ENCODE results near the gene MAP3K20. TPM values are rescaled to one million over a fixed set of nuclear protein-coding genes. Genes with fewer than 3 reads are reported as not detected.

The MAP3K20 gene
- total and polyA plus RNA-seq, 2 of the 4 experiments (the other 2 are of a cell fraction) = 27.5 to 84.4 TPM

DNA sequence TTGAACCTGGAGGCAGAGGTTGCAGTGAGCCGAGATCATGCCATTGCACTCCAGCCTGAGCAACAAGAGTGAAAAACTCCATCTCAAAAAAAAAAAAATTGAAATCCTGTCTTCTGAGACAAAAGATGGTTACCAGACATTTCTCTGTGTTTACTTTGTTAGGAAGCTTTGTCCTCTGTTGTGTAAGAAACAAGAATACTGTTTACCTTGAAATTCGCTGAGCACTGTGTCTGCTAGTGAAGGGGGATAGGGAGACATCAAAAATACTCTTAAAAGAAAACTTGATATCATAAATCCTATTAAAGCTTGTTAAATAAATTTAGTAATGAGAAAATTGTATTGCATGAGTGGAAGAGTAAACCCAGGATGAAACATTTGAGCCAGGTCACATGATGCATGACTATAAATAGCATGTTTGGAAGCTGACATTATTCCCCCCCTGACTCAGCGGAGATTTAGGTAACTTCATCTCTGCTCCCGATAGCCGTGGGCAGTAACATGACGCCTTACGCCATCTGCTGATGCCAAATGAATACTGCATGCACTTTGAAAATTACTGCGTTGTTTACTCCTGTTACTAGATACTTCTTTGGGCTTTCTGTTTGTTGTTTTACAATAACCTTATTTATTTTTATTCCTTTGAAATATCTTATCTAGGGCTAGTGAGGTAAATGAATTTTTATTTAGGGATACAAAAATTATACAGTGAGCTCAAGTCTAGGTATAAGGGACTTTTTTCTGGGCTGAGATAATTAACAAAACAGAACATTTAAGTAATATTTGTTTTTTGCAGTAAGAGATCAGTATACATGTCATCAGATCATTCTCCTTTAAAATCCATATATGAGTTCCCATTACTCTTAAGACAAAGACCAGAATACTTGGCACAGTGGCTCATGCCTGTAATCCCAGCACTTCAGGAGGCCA is 134.9 kb downstream of the MAP3K20 start:
- Histone ChIP-seq H3K4me2 (ENCODE audit: low read depth, low read length) (peak overlapping the region; percentile 27; the same call in 1 of the 2 replicates), H4K8ac (ENCODE audit: low read depth in 2 of 2, low read length in 2 of 2) (peak overlapping the region in 1 of 2 experiments; percentile 17; a peak in 2 of 4 replicates), H3K23ac (ENCODE audit: low read depth, low read length) (no peak overlapping the region), H2AFZ (replicated peaks; ENCODE audit: low read length, poor library complexity) (no peak overlapping the region), H3K18ac (ENCODE audit: low read depth, low read length) (peak overlapping the region; percentile 25), H3K56ac (ENCODE audit: extremely low read depth, insufficient read depth, low read length) (no peak overlapping the region; the same call in 1 of the 2 replicates), H4K5ac (ENCODE audit: low read depth, low read length) (peak overlapping the region; percentile 57; the same call in 1 of the 2 replicates), H3K27ac (ENCODE audit: insufficient read depth, low read length) (peak overlapping the region; percentile 36; the same call in 1 of the 2 replicates), H4K20me1 (ENCODE audit: insufficient read depth, low read length) (no peaks in the 10 kb centered on the region), H3K4me1 (ENCODE audit: control insufficient read depth, insufficient read depth, low read length) (peaks cover 2% of the 10 kb centered on the region; the same call in 1 of the 2 replicates), H2AK9ac (replicated peaks; ENCODE audit: low read depth, low read length, poor library complexity) (no peak overlapping the region), H3K9me1 (ENCODE audit: insufficient read depth, low read length) (peaks cover 2% of the 10 kb centered on the region; the same call in 1 of the 2 replicates), H3K4ac (ENCODE audit: low read depth, low read length) (peak overlapping the region; percentile 46), H3K9me3 (ENCODE audit: control insufficient read depth, insufficient read depth, low read length) (no peaks in the 10 kb centered on the region), H2BK5ac (ENCODE audit: low read depth, low read length, poor library complexity, severe bottlenecking) (peak overlapping the region; percentile 94), H3K27me3 (ENCODE audit: control insufficient read depth, insufficient read depth, low read length) (no peaks in the 10 kb centered on the region), H3K79me1 (ENCODE audit: low read depth in 1 of 2, low read length in 2 of 2) (peaks cover 5 to 6% of the 10 kb centered on the region in 2 experiments; a peak in 1 of 4 replicates), H2BK120ac (ENCODE audit: low read depth, low read length) (peak overlapping the region; percentile 69), H3K36me3 (ENCODE audit: control insufficient read depth, insufficient read depth, low read length) (peaks cover 10% of the 10 kb centered on the region), H4K91ac (ENCODE audit: insufficient read depth, low read depth, low read length) (no peak overlapping the region), H2AK5ac (ENCODE audit: low read depth, low read length) (peak overlapping the region; percentile 87; the same call in 1 of the 2 replicates), H3K9ac (ENCODE audit: low read depth, low read length) (no peak overlapping the region), H3K4me3 (ENCODE audit: insufficient read depth, low read depth, low read length) (no peak overlapping the region), H2BK15ac (ENCODE audit: low read depth, low read length) (no peak overlapping the region; the same call in 2 of the 3 replicates), H2BK20ac (ENCODE audit: low read depth, low read length) (peak overlapping the region; percentile 44; the same call in 1 of the 2 replicates), H3K14ac (replicated peaks; ENCODE audit: low read depth, low read length) (0 out of 2 replicates have a peak overlapping the region, but pooled peaks have one; percentile 26)
- no CpG with 5 or more reads among the region's 8 CpGs for WGBS, 2 experiments (ENCODE audit: extremely low coverage in 2 of 2, insufficient read length in 1 of 2)
- dilution Hi-C loops (cut with HindIII; ENCODE audit: low sequenced_read_pairs, unreplicated experiment) = no loop called here
- DNase-seq (peak; percentile 97), ATAC-seq (ENCODE audit: low read depth) (peak; percentile 98)
- no TSS peak for BruUV-seq (replicated peaks)
- in situ Hi-C loops (cut with MboI; ENCODE audit: low sequenced_read_pairs) = loop anchor here (5.0 kb wide), 1 partner anchor 183 kb away; no protein-coding TSS in a partner anchor
- CTCF ChIA-PET = interaction anchor here (0.6 to 4.3 kb wide), 24 partner anchors 10 to 373 kb away, joined by 3 to 51 read pairs (median 4); no protein-coding TSS in a partner anchor
- intact Hi-C loops (cut with micrococcal nuclease) = loop anchor here (1.0 to 5.0 kb wide), 4 partner anchors 130 to 403 kb away; no protein-coding TSS in a partner anchor
- POLR2A ChIA-PET (ENCODE audit: unreplicated experiment) = no interaction called here
- TF ChIP-seq, protein P1, sequence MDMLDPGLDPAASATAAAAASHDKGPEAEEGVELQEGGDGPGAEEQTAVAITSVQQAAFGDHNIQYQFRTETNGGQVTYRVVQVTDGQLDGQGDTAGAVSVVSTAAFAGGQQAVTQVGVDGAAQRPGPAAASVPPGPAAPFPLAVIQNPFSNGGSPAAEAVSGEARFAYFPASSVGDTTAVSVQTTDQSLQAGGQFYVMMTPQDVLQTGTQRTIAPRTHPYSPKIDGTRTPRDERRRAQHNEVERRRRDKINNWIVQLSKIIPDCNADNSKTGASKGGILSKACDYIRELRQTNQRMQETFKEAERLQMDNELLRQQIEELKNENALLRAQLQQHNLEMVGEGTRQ (IDR thresholded peaks at IDR 0.05; ENCODE audit: low read depth, low read length) = peak; percentile 97
- TF ChIP-seq RAD21 (IDR thresholded peaks at IDR 0.05; ENCODE audit: low read length) (peak; percentile 99), POLR2A (IDR thresholded peaks at IDR 0.05; ENCODE audit: low read depth, low read length) (0 out of 2 replicates have a peak, but pooled peaks have one; percentile 30), BHLHE40 (IDR thresholded peaks at IDR 0.05; ENCODE audit: low read depth, low read length) (peak; percentile 72), SMC3 (IDR thresholded peaks at IDR 0.05; ENCODE audit: low read depth, low read length) (peak; percentile 100), RCOR1 (IDR thresholded peaks at IDR 0.05; ENCODE audit: insufficient replicate concordance, low read length) (no peak), CEBPB (IDR thresholded peaks at IDR 0.05; ENCODE audit: low read depth, low read length) (peak; percentile 39; the same call in 1 of the 2 replicates), FOS (IDR thresholded peaks at IDR 0.05; ENCODE audit: low read depth, low read length) (peak; percentile 43; the same call in 1 of the 2 replicates), MXI1 (IDR thresholded peaks at IDR 0.05; ENCODE audit: borderline replicate concordance, low read depth, low read length) (no peak), RFX5 (IDR thresholded peaks at IDR 0.05; ENCODE audit: low read depth, low read length) (no peak; the same call in 1 of the 2 replicates)
- TF ChIP-seq, protein P2, sequence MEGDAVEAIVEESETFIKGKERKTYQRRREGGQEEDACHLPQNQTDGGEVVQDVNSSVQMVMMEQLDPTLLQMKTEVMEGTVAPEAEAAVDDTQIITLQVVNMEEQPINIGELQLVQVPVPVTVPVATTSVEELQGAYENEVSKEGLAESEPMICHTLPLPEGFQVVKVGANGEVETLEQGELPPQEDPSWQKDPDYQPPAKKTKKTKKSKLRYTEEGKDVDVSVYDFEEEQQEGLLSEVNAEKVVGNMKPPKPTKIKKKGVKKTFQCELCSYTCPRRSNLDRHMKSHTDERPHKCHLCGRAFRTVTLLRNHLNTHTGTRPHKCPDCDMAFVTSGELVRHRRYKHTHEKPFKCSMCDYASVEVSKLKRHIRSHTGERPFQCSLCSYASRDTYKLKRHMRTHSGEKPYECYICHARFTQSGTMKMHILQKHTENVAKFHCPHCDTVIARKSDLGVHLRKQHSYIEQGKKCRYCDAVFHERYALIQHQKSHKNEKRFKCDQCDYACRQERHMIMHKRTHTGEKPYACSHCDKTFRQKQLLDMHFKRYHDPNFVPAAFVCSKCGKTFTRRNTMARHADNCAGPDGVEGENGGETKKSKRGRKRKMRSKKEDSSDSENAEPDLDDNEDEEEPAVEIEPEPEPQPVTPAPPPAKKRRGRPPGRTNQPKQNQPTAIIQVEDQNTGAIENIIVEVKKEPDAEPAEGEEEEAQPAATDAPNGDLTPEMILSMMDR (conservative IDR thresholded peaks at IDR 0.05; ENCODE audit: low read depth, low read length) = peak; percentile 97
- TF ChIP-seq, protein P3, sequence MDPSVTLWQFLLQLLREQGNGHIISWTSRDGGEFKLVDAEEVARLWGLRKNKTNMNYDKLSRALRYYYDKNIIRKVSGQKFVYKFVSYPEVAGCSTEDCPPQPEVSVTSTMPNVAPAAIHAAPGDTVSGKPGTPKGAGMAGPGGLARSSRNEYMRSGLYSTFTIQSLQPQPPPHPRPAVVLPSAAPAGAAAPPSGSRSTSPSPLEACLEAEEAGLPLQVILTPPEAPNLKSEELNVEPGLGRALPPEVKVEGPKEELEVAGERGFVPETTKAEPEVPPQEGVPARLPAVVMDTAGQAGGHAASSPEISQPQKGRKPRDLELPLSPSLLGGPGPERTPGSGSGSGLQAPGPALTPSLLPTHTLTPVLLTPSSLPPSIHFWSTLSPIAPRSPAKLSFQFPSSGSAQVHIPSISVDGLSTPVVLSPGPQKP (IDR thresholded peaks at IDR 0.05; ENCODE audit: borderline replicate concordance, low read depth, low read length) = no peak
